HL-60 (cell line): ENCODE measurements around the gene KCNQ1.

ENCODE experiments used
- CTCF ChIP-seq: IDR thresholded peaks from one replicate; pipeline ENCODE4 v1.5.1; 2011; ENCODE audit warnings: low read length, control low read depth, inconsistent platforms; ENCODE audit not compliant: insufficient read depth
- GABPA ChIP-seq: IDR thresholded peaks from 2 replicates; pipeline ENCODE4 v1.6.1; 2012; ENCODE audit warnings: low read depth
- POLR2AphosphoS5 ChIP-seq: IDR thresholded peaks from 2 replicates; pipeline ENCODE4 v1.6.1; 2012; ENCODE audit warnings: low read depth
- TF ChIP-seq, protein P1 (sequence below): IDR thresholded peaks from 2 replicates; pipeline ENCODE4 v1.6.1; 2012; ENCODE audit warnings: low read depth; ENCODE audit not compliant: insufficient replicate concordance

DNA sequence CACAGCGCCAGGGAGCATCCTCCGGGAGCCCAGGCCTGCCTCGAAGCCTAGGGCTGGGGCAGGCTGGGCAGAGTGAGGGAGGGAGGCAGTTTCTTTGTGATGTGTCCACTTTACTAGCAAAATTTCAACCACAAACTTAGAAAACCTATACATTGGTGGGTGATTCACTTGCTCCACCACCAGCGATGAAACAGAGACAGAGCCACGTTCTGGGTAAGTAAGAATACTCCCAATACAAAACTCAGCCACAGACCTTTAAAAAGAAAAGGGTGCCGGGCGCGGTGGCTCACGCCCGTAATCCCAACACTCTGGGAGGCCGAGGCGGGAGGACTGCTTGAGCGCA lies 418.4 kb downstream of the KCNQ1 start:
- no peak for TF ChIP-seq CTCF
- TF ChIP-seq, protein P1, sequence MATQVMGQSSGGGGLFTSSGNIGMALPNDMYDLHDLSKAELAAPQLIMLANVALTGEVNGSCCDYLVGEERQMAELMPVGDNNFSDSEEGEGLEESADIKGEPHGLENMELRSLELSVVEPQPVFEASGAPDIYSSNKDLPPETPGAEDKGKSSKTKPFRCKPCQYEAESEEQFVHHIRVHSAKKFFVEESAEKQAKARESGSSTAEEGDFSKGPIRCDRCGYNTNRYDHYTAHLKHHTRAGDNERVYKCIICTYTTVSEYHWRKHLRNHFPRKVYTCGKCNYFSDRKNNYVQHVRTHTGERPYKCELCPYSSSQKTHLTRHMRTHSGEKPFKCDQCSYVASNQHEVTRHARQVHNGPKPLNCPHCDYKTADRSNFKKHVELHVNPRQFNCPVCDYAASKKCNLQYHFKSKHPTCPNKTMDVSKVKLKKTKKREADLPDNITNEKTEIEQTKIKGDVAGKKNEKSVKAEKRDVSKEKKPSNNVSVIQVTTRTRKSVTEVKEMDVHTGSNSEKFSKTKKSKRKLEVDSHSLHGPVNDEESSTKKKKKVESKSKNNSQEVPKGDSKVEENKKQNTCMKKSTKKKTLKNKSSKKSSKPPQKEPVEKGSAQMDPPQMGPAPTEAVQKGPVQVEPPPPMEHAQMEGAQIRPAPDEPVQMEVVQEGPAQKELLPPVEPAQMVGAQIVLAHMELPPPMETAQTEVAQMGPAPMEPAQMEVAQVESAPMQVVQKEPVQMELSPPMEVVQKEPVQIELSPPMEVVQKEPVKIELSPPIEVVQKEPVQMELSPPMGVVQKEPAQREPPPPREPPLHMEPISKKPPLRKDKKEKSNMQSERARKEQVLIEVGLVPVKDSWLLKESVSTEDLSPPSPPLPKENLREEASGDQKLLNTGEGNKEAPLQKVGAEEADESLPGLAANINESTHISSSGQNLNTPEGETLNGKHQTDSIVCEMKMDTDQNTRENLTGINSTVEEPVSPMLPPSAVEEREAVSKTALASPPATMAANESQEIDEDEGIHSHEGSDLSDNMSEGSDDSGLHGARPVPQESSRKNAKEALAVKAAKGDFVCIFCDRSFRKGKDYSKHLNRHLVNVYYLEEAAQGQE: no peak
- no peak for TF ChIP-seq POLR2AphosphoS5
- no peak for TF ChIP-seq GABPA
